GM12878 (cell line): ENCODE results near the gene FNDC3B.

ENCODE experiments used
- EP300 ChIP-seq, 2 experiments: fragments of 150-350 bp in 1 of 2; IDR thresholded peaks; 2 replicates each; pipeline ENCODE4 v1.6.1; 2011 to 2012; ENCODE audit warnings: low read depth in 2 of 2, low read length in 2 of 2, borderline replicate concordance in 1 of 2, improper control_type of control experiment in 1 of 2, inconsistent platforms in 1 of 2; ENCODE audit not compliant: control insufficient read depth in 1 of 2
- ESRRA ChIP-seq: IDR thresholded peaks from 2 replicates; pipeline ENCODE4 v1.6.1; 2012; ENCODE audit warnings: mild to moderate bottlenecking, low read length, improper control_type of control experiment
- FOXM1 ChIP-seq: IDR thresholded peaks from 2 replicates; pipeline ENCODE4 v1.6.1; 2012; ENCODE audit warnings: low read depth, mild to moderate bottlenecking, inconsistent platforms, low read length, moderate library complexity
- MAX ChIP-seq: IDR thresholded peaks from 2 replicates; pipeline ENCODE4 v1.6.1; 2012; ENCODE audit warnings: low read depth, low read length, improper control_type of control experiment
- MTA2 ChIP-seq: fragments of 450-650 bp; IDR thresholded peaks from 2 replicates; pipeline ENCODE4 v1.6.1; 2016; ENCODE audit warnings: low read depth, mild to moderate bottlenecking, moderate library complexity
- MYC ChIP-seq: IDR thresholded peaks from 2 replicates; pipeline ENCODE4 v1.6.1; 2011; ENCODE audit warnings: mild to moderate bottlenecking, low read length, moderate library complexity, inconsistent platforms; ENCODE audit not compliant: insufficient read depth, insufficient replicate concordance, insufficient read length, severe bottlenecking
- POLR2A ChIP-seq: IDR thresholded peaks from 2 replicates; pipeline ENCODE4 v1.6.1; 2011; ENCODE audit warnings: low read depth, mild to moderate bottlenecking, low read length
- RAD21 ChIP-seq: IDR thresholded peaks from 2 replicates; pipeline ENCODE4 v1.6.1; 2011; ENCODE audit warnings: mild to moderate bottlenecking, low read depth, low read length, moderate library complexity; ENCODE audit not compliant: insufficient read depth
- SMAD1 ChIP-seq: fragments of 450-650 bp; IDR thresholded peaks from 2 replicates; pipeline ENCODE4 v1.6.1; 2018; ENCODE audit warnings: mild to moderate bottlenecking, low read depth; ENCODE audit not compliant: partially characterized antibody
- TBL1XR1 ChIP-seq: IDR thresholded peaks from 2 replicates; pipeline ENCODE4 v1.6.1; 2012; ENCODE audit warnings: low read depth, low read length, improper control_type of control experiment
- ZNF24 ChIP-seq: fragments of 450-650 bp; IDR thresholded peaks from 2 replicates; pipeline ENCODE4 v1.6.1; 2017; ENCODE audit warnings: antibody characterized with exemption, mild to moderate bottlenecking
- TF ChIP-seq, protein P1 (sequence below), 3 experiments: IDR thresholded peaks in 2 of 3; conservative IDR thresholded peaks in 1 of 3; 2 replicates each; pipeline ENCODE4 v1.5.1; 2011; ENCODE audit warnings: low read depth in 3 of 3, low read length in 3 of 3, mild to moderate bottlenecking in 3 of 3, control low read depth in 2 of 3, moderate library complexity in 2 of 3, inconsistent platforms in 1 of 3, mixed read lengths in 1 of 3; ENCODE audit not compliant: control insufficient read depth in 2 of 3, insufficient read depth in 1 of 3; ENCODE audit errors: extremely low read depth in 1 of 3

DNA sequence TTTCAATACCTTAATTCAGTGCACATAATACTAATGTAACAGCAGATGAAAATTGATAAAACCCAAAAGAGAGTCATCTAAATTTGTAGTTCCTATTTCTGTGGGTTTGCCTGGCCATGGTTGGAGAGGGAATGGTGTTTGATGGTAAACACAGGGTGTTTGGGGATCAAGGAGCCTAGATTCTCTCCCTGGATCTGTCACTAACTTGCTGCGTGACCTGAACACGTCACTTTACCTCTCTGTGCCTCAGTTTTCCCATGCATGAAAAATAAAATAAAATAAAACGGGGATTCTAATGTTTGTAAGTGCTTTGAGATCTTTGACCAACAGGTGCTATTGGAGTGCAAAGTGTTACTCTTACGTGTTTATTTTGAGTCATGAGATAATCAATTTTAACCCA is 359.1 kb downstream of the FNDC3B start:
- TF ChIP-seq FOXM1, result no peak
- TF ChIP-seq ESRRA, result no peak
- no peak for TF ChIP-seq ZNF24
- TF ChIP-seq, protein P1, sequence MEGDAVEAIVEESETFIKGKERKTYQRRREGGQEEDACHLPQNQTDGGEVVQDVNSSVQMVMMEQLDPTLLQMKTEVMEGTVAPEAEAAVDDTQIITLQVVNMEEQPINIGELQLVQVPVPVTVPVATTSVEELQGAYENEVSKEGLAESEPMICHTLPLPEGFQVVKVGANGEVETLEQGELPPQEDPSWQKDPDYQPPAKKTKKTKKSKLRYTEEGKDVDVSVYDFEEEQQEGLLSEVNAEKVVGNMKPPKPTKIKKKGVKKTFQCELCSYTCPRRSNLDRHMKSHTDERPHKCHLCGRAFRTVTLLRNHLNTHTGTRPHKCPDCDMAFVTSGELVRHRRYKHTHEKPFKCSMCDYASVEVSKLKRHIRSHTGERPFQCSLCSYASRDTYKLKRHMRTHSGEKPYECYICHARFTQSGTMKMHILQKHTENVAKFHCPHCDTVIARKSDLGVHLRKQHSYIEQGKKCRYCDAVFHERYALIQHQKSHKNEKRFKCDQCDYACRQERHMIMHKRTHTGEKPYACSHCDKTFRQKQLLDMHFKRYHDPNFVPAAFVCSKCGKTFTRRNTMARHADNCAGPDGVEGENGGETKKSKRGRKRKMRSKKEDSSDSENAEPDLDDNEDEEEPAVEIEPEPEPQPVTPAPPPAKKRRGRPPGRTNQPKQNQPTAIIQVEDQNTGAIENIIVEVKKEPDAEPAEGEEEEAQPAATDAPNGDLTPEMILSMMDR (IDR thresholded peaks at IDR 0.05 in 2 of 3, conservative IDR thresholded peaks at IDR 0.05 in 1 of 3; ENCODE audit: control insufficient read depth in 2 of 3, extremely low read depth in 1 of 3, insufficient read depth in 1 of 3, low read depth in 3 of 3, low read length in 3 of 3), result no peak
- TF ChIP-seq MYC, result no peak
- TF ChIP-seq EP300 (IDR thresholded peaks at IDR 0.05; ENCODE audit: borderline replicate concordance in 1 of 2, control insufficient read depth in 1 of 2, low read depth in 2 of 2, low read length in 2 of 2), result no peak
- no peak for TF ChIP-seq MTA2
- no peak for TF ChIP-seq TBL1XR1
- TF ChIP-seq SMAD1, result no peak
- no peak for TF ChIP-seq POLR2A
- no peak for TF ChIP-seq MAX
- TF ChIP-seq RAD21, result no peak
